NK-92 (cell line): Measurements from ENCODE around the gene TGDS.
"Not testable (repeated sequence)": the region's sequence is repeated elsewhere in the genome, so short reads cannot be mapped to it uniquely, and the experiment has no call there.

ENCODE experiments used
- DNase-seq: peaks from one replicate; lab custom pipeline; 2025; ENCODE audit not compliant: unreplicated experiment; lab: John Stamatoyannopoulos, UW

TGDS gene

DNA sequence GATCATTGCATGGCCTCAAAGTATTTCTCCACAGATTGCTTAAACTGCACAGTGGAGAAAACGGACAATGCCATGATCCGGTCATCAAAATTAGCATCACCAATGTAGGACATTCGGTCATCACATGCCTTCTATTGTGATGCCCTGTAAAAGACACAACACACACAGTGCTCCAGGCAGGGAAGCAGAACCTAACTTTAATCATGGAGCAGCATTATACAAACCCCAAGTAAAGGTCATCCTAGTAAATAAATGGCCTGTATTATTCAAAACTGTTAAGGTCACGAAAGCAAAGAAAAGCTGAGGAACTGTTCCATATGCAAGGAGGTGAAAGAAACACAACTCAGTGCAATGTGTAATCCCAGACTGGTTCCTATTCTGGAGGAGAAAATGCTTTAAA, 42.2 kb downstream of the TGDS start:
- no peak for DNase-seq

DNA sequence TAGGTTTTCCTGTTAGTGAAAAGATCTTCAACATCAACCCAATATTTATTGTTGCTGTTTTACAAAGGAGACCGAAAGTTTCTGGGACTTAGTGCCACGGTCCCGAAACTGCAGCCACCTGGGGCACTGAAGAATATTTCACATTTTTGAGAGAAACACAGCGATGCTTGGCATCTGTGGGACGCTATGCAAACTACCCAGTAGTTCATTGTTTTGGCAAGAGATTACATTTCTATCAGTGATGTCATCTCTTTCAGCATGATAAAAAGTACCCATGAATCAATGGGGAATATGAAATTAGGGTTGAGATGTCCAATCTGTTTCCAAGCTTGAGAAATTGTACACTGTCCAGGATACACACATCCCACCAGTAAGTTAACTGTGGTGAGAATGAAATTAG, 43.9 kb downstream of the TGDS start:
- no peak for DNase-seq

DNA sequence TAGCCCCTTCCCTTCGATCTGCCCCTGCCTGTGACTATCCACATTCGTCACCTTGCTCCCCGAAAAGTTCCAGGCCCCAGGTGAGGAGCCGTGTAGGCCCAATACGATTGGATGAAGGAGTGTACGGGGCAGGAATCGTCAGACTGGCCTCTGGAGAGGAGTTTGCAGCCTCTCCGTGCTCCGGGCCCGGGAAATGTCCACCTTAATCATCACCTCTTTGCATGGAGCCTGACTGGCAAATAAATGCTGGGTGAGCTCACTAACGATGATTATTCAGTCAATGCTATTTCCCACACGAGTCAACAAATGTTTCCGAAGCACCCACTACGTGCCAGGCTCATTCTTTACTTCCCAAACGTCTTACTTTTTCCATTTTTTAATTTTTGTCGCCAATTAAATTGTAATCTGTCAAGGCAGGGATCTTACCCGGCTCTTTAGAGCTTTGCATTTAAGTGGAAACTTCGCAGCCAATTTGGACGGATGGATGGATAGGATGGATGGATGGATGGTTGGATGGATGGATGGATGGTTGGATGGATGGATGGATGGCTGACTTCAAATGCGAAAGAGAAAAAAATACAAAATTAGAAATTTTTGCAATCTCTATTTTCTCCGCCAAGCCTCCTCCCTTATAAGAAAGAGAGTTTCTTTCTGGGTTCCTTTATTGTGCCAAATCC, 45.8 kb downstream of the TGDS start:
- DNase-seq: no peak

DNA sequence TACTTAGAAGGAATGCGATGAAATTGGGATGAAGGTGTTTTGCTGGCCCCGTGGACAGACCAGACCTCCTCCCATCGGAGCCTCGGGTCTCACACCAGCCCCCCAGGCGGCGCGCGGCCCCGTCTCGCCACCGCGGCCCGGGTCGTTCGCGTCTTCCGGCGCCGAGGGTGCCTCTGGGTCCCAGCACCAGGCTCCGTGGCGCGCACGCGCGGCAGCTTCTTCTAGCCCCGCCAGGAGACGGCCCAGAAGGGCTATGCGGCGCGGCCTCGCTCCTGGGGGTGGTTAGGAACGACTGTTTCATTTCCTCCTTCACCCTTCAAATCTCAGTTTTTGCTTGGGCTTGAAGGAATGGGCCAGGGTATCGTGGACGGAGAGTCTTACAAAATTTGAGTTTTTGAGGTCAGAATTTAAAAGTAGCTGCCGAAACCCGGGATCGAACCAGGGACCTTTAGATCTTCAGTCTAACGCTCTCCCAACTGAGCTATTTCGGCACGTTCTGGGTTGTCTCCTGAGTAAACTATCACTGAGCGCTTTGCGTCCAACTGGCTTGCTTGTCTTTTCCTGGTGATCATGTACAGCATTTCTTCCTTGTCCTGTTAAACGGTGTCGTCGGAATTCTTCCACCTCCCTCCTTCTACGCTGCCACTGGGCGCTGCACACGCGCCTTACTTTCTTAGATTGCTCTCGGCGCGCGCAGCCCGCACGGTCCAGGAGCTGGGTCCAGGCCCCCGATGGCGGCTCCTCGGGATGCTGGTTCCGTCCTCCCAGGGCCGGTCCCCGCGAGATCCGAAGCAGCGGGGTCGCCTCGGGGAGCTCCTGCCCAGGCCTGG, 46.5 kb downstream of the TGDS start:
- peak; percentile 23 for DNase-seq

DNA sequence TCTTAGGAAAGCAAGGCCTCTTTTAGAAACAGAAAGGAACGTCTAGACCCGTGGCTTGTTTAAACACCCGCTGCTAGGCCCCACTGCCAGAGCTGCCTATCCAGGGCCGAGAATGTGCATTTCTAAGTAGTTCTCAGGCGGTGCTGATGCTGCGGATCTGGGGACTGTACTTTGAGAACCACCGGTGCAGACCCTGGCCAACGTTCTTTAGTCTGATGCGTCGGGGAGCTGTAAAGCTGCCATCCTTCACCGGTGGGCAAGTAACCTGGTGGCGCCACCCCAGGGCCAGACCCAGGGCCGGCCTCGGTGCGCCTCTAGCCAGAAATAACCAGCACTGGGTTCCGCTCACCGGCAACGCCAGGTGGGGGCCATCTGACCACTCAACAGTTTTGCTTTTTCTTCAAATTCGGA, 47.1 kb downstream of the TGDS start:
- DNase-seq: no peak

DNA sequence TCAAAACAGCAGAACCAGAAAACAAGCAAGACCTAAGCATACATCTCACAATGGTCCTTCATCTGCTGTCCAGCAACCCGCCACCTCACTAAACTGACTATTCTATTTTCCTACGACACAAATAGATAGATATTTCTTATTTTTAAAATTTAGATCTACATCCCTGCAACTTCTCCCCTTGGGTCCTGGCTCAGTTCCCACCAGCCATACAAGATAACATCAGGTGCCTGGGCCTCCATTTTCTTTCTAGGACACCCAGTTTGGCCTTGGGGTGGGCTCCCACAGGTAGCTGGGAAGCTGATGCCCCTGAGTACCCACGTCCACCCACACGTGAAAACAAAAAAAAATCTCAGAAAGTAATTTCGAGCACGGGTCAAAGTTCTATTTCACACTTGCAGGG, 47.6 kb downstream of the TGDS start:
- no peak for DNase-seq

DNA sequence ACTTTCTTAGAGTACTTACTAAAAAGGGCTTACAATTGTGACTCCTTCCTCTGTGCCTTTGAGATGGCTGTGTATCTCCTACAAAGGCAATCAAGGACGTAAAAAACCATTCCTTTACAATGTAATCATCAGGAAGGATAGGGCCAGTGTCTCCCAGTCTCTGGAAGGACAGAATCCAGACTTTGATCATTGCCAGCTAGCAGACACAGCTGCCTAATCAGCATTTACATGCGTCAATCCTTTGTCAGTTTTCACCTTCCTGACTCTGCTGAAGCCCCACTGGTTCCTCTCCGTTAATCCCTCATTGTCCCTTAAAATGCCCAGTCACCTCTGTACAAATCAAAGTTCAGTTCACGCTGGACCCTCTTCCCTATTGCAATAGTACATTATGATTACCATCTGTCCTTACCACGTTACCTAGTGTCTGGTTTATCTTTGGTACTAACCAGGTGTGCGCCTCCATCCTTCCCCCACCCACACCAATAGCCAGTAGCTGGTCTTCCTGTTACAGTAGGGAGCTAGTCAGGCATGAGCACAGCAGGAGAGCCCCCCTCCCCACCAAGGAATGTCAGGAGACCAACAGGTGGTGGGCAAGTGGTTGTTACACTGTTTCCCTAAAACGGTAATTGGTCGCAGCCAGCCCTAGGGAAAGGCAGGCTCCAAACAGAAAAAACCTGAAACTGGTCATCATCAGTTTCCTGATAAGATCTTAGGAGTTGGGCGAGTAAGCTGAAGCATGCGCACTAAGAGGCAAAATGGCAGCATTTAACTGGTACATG, 49.7 kb downstream of the TGDS start:
- no peak for DNase-seq

DNA sequence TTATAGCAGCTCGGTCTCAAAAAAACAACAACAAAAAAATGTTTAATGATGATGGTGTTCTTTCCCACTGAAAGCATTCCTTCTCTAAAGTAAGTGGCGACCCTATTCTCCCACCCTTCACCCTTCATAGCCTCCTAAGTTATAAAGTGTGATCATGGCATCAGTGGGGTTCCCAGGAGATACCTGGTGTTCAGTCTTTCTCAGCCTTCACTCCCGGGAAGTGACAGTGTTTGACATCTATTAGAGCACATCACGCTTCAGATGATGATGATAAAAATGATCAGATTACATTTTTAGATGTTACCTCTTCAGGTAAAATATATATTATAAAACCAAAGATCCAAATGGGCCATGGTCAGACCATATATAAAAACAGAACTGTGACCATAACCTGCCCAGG, 51.0 kb downstream of the TGDS start:
- DNase-seq: no peak

DNA sequence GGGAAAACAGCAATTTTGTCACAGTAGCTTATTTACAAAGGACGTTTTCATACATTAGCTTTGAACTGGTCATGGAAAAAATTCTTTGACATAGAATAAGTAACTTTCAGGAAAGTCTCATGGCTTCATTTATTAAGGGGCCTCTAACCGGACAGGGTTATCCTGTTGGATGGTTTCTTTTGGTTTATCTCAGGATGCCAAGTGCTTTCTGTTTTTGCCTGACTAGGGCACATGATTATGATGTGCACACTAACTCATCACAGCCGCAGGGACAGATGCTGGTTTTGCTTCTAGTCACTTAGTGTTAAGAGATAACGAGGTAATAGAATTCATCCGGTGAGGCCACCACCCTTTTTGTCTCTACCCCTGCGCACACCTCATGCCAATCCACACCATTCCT, 53.0 kb downstream of the TGDS start:
- no peak for DNase-seq

DNA sequence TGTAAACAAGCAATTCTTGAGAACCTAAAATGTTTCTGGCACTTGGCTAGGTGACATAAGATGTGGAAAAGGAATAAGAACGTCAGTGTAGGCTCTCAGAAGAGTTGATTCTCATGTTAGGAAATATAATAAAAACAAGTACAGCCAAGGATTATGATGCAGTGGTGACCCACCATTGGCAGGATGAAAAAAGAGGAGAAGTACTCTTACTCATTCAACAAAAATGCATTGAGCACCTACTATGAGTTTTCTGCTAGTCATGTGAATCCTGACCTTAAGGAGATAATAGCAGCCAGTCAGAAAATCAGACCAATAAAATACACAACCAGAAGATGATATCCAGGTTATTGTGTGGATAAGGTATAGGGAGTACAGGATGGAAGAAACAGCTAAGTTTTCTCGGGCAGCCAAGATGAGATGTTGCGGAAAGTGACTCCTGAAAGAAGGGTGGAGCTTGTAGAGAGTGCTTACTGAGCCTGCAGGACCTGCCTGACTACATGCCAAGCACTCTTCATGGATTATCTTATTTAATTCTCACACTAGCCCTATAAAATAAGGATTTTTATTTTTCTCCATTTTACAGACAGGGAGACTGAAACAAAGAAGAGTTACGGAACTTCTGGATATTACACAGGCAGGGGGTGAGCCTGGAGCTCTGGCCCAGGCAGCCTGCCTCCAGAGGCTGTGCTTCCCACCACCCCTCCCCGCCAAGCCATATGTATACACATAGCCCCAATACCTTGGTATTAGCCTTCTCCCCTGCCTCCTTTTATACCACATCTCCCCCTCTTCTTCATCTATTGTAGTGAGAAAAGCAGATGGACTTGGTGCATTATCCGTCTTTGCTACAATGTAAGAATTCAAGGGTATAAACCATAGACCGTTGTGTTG, 58.0 kb downstream of the TGDS start:
- no peak for DNase-seq

DNA sequence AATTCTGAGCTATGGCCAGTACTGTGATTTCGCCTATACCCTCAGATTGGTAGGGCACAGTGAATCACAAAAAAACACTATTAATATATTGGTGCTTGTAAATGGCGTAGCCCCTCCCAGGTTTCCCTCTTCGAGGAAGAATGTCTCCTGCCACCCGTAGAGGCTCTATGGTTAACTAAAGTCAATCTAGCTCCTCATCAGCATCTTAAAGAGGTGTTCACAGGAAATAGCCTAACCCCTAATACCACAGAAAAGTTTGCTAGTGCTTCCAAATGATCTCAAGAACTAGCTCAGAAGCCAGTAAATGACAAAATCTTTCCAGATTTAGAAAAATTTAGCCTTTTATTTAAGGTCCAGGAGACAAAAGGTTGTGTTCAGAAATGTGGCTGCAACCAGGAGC, 60.2 kb downstream of the TGDS start:
- DNase-seq: no peak

DNA sequence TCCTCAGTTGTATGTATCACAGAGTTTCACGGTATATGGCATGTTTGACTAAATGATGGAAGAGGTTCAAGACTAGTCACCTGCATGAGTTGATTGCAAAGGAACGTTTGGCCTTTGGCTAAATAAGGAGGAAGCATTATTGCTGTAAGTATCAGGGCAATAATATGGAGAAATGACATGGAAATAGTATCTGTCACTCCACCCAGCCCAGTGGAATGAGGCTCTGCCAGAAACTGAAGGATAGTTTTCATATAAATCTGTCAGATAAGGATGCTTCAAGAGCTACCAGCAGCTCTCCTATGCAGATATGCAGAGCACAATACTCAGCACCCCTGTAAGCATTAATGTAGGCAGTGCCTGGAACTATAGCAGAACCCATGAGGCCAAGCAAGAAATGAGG, 60.7 kb downstream of the TGDS start:
- no peak for DNase-seq

DNA sequence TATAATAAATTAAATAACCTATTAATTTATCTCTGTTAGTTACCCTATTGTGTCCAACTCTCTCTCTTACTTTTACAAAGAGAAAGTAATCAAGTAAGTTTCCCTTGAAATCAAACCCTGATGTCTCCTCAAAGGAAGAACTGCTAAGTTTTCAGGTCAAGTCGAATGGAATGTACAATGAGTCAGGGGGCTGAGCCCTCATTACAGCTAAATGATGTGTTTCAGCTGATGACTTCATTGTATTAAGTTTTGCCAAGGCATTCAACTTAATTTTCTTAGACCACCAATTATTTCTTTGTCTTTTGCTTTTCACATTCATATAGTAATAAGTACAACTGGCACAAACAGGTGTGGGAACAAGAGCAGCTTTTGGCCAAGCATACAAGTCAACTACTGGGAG, 61.8 kb downstream of the TGDS start:
- no peak for DNase-seq

DNA sequence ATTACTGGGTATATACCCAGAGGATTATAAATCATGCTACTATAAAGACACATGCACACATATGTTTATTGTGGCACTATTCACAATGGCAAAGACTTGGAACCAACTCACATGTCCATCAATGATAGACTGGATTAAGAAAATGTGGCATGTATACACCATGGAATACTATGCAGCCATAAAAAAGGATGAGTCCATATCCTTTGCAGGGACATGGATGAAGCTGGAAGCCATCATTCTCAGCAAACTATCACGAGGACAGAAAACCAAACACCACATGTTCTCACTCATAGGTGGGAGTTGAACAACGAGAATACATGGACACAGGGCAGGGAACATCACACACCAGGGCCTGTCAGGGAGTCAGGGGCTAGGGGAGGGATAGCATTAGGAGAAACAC, 63.7 kb downstream of the TGDS start:
- DNase-seq: not testable (repeated sequence)

DNA sequence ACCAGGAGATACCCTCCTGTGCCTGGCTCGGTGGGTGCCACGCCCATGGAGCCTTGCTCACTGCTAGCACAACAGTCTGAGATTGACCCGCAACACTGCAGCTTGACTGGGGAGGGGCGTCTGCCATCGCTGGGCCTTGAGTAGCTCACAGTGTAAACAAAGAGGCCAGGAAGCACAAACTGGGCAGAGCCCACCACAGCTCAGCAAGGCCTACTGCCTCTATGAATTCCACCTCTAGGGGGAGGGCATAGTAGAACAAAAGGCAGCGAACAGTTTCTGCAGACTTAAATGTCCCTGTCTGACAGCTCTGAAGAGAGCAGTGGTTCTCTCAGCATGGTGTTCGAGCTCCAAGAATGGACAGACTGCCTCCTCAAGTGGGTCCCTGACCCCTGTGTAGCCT, 69.0 kb downstream of the TGDS start:
- not testable (repeated sequence) for DNase-seq

DNA sequence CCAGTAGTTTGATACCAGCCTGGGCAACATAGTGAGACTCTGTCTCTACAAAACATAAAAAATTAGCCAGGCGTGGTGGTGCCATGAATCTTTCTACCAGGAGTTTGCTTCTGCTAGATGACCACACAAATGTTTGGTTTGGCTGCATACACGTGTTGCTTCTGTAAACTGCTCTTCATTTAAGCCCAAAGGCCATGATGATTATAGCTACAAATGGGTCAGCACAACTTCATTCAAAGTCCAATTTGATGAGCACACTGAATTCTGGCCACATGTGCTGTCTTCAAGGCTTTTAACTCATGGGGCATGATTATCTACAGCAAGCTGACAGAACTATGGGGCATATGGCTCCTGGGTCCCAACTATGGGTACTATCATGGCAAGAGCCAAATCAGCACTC, 70.2 kb downstream of the TGDS start:
- no peak for DNase-seq

DNA sequence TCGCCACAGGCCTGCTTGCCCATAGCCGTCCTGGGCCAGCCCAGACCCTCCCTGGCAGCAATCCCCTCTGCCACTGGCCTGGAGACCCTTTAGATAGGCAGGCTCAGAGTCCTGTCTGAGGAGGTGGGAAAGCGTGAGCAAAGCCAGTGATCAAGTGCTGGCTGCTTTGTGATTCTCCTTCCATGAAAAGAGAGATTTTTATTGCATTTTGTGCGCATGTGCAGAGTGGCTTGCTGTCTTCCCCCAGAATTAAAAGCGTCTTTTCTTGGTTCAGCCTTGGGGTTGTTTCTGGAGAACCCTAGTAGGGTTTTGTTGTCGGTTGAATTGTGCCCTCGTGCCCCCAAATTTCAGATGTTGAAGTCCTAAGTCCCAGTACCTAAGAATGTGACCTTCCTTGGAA, 71.5 kb downstream of the TGDS start:
- DNase-seq: no peak
